Memory B cell (primary cell): Measurements from ENCODE around the gene BTN2A1.
"Not testable (repeated sequence)": the region's sequence is repeated elsewhere in the genome, so short reads cannot be mapped to it uniquely, and the experiment has no call there.

Experiments used
- ATAC-seq: fragments of 150-1000 bp; cut with Tn5 transposase; 2 replicates; pipeline ENCODE4 v1.10.0; 2021; ENCODE audit warnings: low read depth, mild to moderate bottlenecking, moderate library complexity
- DNase-seq, 2 donors: peaks; one replicate each; pipeline ENCODE4 v3.0.0; 2022; ENCODE audit warnings: low spot score in 2 of 2
- H3K27ac Mint-ChIP-seq: one replicate; pipeline ENCODE4 v1.8.0; 2022; ENCODE audit warnings: mild to moderate bottlenecking, moderate library complexity, mixed read lengths
- H3K27me3 Mint-ChIP-seq: one replicate; pipeline ENCODE4 v1.8.0; 2022; ENCODE audit warnings: mixed read lengths
- H3K36me3 Mint-ChIP-seq: one replicate; pipeline ENCODE4 v1.8.0; 2022; ENCODE audit warnings: mild to moderate bottlenecking, mixed read lengths
- H3K4me1 Mint-ChIP-seq: one replicate; pipeline ENCODE4 v1.8.0; 2022; ENCODE audit warnings: mixed read lengths
- H3K4me3 Mint-ChIP-seq: one replicate; pipeline ENCODE4 v1.8.0; 2022; ENCODE audit warnings: mild to moderate bottlenecking, moderate library complexity, mixed read lengths
- H3K9me3 Mint-ChIP-seq: one replicate; pipeline ENCODE4 v1.8.0; 2022; ENCODE audit warnings: mixed read lengths

BTN2A1 gene

DNA sequence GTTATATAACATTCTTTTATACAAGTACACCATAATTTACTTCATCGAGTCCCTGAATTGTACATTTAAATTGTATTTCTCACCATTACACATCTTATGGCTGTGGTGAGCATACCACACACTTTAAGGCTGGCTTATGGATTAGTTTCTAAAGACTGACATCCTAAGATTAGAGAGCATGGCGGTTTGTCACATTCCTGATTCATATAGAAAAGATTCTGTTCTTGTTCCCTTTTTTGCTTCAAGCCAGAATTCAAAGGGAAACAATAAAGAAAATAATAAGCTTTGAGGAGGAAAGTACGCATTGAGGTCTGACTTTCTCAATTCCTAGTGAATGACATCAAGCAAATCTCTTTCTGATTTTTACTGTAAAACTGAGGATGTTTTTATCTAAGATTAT is 44.9 kb downstream of the BTN2A1 start:
- H3K9me3 Mint-ChIP-seq = no peaks in the 10 kb centered on the region
- no peak for ATAC-seq
- H3K27ac Mint-ChIP-seq = no peak overlapping the region
- H3K4me1 Mint-ChIP-seq = peaks cover 20% of the 10 kb centered on the region
- peaks cover 3% of the 10 kb centered on the region for H3K36me3 Mint-ChIP-seq
- no peaks in the 10 kb centered on the region for H3K27me3 Mint-ChIP-seq
- no peak for DNase-seq
- H3K4me3 Mint-ChIP-seq = no peak overlapping the region

DNA sequence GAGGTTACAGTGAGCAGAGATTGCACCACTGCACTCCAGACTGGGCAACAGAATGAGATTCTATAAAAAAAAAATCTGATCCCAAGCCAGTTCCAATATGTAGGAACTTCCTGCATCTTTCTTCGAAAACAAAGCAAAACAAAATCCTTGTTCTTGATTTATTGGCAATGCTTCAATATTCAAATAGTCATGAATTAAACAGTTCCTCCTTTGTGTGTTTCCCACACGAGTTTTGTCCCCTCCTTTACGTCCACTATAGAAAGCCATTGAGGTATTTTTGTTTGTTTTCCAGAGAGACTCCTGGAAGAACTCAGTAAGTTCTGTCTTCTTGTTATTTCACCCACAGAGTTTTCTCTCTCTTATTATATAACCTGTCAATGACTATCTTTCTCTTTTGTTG is 49.9 kb downstream of the BTN2A1 start:
- H3K4me1 Mint-ChIP-seq = peaks cover 3% of the 10 kb centered on the region
- H3K27me3 Mint-ChIP-seq = no peaks in the 10 kb centered on the region
- no peaks in the 10 kb centered on the region for H3K9me3 Mint-ChIP-seq
- no peak for ATAC-seq
- H3K27ac Mint-ChIP-seq = no peak overlapping the region
- DNase-seq = no peak
- peaks cover 3% of the 10 kb centered on the region for H3K36me3 Mint-ChIP-seq
- no peak overlapping the region for H3K4me3 Mint-ChIP-seq

DNA sequence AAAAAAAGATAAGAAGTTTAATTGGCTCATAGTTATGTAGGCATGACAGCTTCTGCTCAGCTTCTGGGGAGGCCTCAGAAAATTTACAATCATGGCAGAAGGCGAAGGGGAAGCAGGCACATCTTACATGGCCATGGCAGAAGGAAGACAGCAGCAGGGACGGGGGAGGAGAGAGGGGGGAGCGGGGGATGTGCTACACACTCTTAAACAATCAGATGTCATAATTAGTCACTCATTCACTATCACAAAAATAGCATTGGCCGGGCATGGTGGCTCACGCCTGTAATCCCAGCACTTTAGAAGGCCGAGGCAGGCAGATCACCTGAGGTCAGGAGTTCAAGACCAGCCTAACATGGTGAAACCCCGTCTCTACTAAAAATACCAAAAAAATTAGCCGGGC is 53.3 kb downstream of the BTN2A1 start:
- not testable (repeated sequence) for ATAC-seq, H3K27me3 Mint-ChIP-seq, H3K9me3 Mint-ChIP-seq, DNase-seq, H3K36me3 Mint-ChIP-seq, H3K4me3 Mint-ChIP-seq, H3K4me1 Mint-ChIP-seq, H3K27ac Mint-ChIP-seq

DNA sequence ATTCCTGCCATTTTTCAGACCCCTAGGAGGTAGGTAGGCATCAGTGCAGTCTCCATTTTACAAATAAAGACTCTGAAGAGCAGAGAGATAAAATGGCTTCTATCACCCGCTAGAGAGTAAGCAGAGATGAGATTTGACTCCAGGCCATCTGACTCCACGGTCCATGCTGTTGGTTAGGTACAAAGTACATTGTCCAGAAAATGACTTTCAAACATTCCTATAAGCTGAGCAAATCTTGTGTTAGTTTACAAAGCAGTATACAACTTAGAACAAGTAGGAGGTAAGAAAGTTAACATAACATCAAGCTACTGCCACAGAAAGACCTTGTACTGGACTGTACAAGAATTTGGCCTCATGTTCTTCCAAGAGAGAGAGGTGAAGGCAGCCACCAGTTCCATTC is 57.2 kb downstream of the BTN2A1 start:
- Mint-ChIP-seq H3K36me3 (no peaks in the 10 kb centered on the region), H3K27ac (no peak overlapping the region)

DNA sequence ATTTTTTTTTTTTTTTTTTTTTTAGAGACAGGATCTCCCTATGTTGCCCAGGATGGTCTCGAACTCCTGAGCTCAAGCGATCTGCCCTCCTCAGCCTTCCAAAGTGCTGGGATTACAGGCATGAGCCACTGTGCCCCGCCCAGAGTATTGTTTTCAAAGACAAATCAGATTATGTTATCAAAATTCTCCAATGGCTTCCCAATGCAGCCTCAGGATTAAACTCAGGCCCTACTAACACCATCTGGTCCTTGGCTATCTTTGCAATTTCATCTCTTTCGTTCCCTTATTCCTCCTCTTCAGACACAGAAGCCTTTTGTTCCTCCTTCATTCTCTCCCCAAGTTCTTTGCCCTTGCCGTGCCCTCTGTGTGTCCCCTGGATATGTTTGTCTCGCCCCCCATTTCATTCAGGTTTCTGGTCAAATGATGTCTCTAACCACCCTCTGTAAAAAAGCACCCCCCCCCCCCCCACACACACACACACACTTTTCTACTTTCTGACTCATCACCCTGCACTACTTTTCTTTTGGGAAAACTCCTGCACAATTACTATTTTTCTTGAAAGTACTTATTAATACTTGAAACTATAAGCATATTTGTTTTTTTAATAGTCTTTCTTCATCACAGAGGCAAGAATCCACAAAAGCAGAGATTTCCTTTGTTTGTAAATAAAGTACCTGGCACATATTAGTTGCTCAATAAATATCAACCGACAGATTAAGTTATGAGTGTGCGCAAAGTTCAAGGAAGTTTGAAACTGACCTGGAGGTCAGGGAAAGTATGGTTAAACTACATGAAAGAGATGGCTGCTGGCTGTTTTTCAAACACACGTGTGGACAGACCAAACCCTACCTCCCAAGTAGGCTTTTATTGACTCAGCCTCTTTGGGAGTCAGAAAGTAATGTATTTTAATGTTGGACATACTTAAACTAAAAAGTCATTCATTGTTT is 59.0 kb downstream of the BTN2A1 start:
- no peak overlapping the region for H3K4me3 Mint-ChIP-seq
- ATAC-seq (no peak), DNase-seq (no peak)
- H3K27ac Mint-ChIP-seq = no peak overlapping the region
- no peaks in the 10 kb centered on the region for H3K36me3 Mint-ChIP-seq
- peaks cover 10% of the 10 kb centered on the region for H3K4me1 Mint-ChIP-seq
- no peaks in the 10 kb centered on the region for H3K27me3 Mint-ChIP-seq
- H3K9me3 Mint-ChIP-seq = no peaks in the 10 kb centered on the region

More for the DNA sequence above, 57.2 kb downstream of the BTN2A1 start:
- H3K4me3 Mint-ChIP-seq = no peak overlapping the region
- H3K9me3 Mint-ChIP-seq = no peaks in the 10 kb centered on the region
- H3K27me3 Mint-ChIP-seq = no peaks in the 10 kb centered on the region
- no peak for DNase-seq
- ATAC-seq = no peak
- peaks cover 4% of the 10 kb centered on the region for H3K4me1 Mint-ChIP-seq
